NCI-H774 (cell line): ENCODE data around the gene EPM2A.

Source experiments
- DNase-seq: peaks from one replicate; lab custom pipeline; 2025; lab: John Stamatoyannopoulos, UW

Gene EPM2A

GRCh38 chr6:145602726-145603326 lies 132.5 kb downstream of the EPM2A start:
- DNase-seq, result no peak

DNA sequence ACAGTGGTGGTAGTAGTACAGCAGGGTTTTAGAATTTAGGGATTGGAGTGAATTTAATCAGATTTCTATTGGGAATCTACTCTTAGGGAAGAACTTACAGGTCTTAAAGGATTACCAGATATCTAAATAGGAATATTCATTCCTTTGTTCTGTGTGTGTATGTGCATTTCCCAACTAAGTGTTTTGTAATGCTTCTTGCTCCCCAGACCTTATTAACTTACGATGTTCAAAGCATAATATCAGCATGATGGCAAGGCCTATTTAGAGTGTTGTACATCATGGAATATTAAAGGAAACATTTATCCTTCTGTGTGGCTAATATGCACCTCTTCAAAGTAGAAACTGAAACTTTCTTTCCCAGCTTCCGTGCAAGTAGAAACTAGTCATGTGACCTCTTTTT lies 133.9 kb downstream of the EPM2A start:
- DNase-seq, result no peak

- DNase-seq, result no peak
Observed at GRCh38 chr6:145600299-145600698, 135.0 kb downstream of the EPM2A start.

DNA sequence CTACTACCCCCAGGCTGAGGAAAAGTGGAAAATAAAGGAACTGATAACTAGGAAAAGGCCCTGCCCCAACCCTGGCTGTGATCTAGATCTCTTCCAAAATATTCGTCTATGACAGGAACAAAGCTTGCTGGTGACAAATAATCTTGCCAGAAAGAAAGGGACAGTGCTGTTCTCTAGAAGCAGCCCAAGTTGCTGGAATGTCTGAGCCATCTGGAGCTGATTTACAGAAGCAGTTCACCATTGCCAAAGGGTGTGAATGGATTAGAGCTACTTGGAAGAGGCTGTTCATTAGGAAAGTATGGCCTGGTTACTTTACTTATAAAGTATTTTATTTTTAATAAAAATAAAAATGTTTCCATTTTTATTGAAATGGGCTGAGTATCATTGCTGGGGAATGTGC lies 146.3 kb downstream of the EPM2A start:
- DNase-seq, result no peak

DNA sequence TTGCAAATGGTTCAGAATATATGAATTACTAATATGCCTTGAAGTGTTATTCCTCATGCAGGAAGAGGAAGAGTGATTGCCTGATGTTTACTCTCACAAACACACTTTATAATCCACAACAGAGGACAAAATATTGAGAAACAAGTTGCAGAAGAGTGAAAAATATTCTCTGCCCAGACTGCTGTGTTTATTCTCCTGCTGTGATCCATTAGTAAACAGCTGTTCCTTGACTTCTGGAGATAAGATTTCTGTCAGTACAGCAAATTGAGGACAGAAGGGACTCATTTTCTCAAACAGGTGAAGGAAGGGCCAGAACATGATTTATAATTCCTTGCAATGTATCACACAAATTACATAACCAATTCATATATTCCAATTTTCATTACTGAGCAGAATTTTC lies 148.0 kb downstream of the EPM2A start:
- no peak for DNase-seq

DNA sequence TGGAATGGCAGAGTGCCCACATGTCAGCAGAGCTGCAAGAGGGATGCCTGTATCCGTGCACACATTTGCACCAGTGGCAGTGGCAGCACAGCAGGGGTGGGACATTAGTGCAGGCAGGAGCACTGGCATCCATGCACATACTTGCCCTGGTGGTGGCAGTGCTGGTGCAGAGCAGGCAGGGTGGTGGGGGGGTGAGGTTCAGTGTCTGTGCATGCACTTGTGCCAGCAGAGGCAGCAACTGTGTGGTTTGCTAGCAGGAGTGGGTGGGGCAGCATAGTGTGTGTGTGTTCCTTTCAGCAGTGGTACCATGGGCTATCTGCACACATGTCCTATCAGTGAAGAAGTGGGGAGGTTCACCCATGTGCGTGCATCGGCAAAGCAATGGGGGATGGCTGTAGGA lies 151.6 kb downstream of the EPM2A start:
- no peak for DNase-seq
